HG03095 (cell line): ENCODE data around the gene PCDHGB7.
A peak's percentile ranks its signal among the peaks of the same experiment; 100 is the strongest.
"Not testable (repeated sequence)": the region's sequence is repeated elsewhere in the genome, so short reads cannot be mapped to it uniquely, and the experiment has no call there.

Experiments
- ATAC-seq: cut with Tn5 transposase; IDR thresholded peaks from one replicate; pipeline ENCODE4 v1.9.1; 2021; ENCODE audit warnings: moderate library complexity; ENCODE audit not compliant: unreplicated experiment

The PCDHGB7 gene

DNA sequence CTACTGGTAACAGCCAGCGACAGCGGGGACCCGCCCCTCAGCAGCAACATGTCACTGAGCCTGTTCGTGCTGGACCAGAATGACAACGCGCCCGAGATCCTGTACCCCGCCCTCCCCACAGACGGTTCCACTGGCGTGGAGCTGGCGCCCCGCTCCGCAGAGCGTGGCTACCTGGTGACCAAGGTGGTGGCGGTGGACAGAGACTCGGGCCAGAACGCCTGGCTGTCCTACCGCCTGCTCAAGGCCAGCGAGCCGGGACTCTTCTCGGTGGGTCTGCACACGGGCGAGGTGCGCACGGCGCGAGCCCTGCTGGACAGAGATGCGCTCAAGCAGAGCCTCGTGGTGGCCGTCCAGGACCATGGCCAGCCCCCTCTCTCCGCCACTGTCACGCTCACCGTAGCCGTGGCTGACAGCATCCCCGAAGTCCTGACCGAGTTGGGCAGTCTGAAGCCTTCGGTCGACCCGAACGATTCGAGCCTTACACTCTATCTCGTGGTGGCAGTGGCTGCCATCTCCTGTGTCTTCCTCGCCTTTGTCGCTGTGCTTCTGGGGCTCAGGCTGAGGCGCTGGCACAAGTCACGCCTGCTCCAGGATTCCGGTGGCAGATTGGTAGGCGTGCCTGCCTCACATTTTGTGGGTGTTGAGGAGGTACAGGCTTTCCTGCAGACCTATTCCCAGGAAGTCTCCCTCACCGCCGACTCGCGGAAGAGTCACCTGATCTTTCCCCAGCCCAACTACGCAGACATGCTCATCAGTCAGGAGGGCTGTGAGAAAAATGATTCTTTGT is 22.9 kb upstream of the PCDHGB7 start:
- ATAC-seq: not testable (repeated sequence)

DNA sequence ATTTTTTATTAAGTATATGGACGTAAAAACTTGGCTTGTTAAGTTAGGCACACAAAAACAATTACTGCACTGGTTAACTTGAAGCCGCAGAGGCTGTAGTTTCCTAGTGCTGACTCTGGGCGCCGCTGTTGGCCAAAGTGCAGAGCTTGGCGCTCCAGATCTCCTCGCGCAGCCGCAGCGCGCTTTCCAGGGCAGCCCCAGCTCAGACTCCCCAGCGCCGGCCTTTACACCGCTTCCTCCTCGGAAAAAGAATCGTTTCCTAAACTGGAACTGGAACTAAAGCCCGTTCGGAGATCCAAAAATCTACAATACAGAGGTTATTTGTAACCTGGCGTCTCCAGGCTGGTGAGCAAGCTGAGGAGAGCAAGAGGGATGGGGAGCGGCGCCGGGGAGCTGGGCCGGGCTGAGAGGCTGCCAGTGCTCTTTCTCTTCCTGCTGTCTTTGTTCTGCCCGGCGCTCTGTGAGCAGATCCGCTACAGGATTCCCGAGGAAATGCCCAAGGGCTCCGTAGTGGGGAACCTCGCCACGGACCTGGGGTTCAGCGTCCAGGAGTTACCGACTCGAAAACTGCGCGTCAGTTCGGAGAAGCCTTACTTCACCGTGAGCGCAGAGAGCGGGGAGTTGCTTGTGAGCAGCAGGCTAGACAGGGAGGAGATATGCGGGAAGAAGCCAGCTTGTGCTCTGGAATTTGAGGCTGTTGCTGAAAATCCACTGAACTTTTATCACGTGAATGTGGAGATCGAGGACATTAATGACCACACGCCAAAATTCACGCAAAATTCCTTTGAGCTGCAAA is 19.5 kb upstream of the PCDHGB7 start, which contains the start of gene PCDHGB5:
TSS of gene PCDHGB5 (plus strand) at position 192 of the 796 bp plus-strand sequence. CDS start at position 373, 181 bp downstream.
- peak; percentile 91 for ATAC-seq

DNA sequence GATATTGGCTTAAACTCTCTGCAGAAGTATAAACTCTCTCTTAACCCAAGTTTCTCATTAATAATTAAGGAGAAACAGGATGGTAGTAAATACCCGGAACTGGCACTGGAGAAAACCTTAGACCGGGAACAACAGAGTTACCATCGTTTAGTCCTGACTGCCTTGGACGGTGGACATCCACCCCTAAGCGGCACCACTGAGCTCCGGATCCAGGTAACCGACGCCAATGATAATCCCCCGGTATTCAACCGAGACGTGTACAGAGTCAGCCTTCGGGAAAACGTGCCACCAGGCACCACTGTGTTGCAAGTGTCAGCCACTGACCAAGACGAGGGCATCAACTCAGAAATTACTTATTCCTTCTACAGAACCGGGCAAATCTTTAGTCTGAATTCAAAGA is 18.9 kb upstream of the PCDHGB7 start:
- no peak for ATAC-seq

DNA sequence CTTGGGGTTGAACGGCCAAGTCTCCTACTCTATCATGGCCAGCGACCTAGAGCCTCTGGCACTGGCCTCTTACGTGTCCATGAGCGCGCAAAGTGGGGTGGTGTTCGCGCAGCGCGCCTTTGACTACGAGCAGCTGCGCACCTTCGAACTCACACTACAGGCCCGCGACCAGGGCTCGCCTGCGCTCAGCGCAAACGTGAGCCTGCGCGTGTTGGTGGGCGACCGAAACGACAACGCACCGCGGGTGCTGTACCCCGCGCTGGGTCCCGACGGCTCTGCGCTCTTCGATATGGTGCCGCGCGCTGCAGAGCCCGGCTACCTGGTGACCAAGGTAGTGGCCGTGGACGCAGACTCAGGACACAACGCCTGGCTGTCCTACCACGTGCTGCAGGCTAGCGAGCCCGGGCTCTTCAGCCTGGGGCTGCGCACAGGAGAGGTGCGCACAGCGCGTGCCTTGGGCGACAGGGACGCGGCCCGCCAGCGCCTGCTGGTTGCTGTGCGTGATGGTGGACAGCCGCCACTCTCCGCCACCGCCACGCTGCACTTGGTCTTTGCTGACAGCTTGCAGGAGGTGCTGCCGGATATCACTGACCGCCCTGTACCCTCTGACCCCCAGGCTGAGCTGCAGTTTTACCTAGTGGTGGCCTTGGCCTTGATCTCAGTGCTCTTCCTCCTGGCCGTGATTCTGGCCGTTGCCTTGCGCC is 17.8 kb upstream of the PCDHGB7 start:
- no peak for ATAC-seq

DNA sequence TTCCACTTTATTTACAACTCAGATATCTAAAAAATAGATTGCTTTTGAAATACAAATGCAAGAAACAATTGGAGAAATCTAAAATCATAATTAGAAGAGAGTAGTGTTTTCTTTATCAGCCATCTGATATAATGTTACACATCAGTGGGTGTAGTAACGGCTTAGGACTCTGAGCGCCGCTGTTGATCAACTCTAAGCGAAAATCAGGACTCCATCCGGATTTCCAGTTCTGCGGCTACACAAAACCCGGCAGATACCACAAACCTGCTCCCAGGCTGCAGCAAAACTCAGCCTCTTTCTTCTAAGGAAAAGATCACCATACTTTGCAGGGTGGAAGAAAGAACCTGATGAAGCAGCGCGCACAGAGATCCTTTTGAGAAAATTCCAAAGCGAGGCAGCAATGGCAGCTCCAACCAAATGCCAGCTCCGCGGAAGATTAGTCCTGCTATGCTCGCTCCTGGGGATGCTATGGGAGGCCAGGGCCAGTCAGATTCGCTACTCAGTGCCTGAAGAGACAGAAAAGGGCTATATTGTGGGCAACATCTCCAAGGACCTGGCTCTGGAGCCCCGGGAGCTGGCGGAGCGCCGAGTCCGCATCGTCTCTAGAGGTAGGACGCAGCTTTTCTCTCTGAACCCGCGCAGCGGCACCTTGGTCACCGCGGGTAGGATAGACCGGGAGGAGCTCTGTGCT is 14.8 kb upstream of the PCDHGB7 start, which contains the start of gene PCDHGA9:
TSS of gene PCDHGA9 (plus strand) at position 226 of the 691 bp plus-strand sequence. CDS start at position 401, 175 bp downstream.
- ATAC-seq: no peak

DNA sequence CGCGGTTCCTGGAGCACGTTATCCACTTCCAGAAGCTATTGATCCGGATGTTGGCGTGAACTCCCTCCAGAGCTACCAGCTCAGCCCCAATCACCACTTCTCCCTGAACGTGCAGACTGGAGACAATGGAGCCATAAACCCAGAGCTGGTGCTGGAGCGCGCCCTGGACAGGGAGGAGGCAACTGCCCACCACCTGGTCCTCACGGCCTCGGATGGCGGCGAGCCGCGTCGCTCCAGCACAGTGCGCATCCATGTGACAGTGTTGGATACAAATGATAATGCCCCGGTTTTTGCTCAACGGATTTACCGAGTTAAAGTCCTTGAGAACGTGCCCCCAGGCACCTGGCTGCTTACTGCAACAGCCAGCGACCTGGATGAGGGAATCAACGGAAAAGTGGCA is 14.1 kb upstream of the PCDHGB7 start:
- no peak for ATAC-seq

DNA sequence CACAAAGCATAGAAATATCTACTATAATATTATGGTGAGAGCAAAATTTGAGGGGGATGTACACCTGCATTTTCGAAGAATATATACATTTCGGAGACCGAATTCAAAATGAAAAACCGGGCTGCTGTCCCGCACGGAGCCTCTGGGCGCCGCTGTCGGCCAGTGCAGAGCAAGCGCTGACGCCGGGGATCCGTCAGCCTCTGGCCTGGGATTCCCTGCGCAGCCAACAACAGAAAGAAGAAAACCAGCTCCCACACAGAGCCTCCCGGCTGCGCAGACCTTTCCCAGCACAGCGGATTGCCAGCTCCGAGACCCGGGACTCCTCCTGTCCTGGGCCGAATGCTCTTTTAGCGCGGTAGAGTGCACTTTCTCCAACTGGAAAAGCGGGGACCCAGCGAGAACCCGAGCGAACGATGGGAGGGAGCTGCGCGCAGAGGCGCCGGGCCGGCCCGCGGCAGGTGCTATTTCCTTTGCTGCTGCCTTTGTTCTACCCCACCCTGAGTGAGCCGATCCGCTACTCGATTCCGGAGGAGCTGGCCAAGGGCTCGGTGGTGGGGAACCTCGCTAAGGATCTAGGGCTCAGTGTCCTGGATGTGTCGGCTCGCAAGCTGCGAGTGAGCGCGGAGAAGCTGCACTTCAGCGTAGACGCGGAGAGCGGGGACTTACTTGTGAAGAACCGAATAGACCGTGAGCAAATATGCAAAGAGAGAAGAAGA is 9.5 kb upstream of the PCDHGB7 start, which contains the start of gene PCDHGB6:
TSS of gene PCDHGB6 (plus strand) at position 232 of the 716 bp plus-strand sequence. CDS start at position 414, 182 bp downstream.
- peak; percentile 68 for ATAC-seq

DNA sequence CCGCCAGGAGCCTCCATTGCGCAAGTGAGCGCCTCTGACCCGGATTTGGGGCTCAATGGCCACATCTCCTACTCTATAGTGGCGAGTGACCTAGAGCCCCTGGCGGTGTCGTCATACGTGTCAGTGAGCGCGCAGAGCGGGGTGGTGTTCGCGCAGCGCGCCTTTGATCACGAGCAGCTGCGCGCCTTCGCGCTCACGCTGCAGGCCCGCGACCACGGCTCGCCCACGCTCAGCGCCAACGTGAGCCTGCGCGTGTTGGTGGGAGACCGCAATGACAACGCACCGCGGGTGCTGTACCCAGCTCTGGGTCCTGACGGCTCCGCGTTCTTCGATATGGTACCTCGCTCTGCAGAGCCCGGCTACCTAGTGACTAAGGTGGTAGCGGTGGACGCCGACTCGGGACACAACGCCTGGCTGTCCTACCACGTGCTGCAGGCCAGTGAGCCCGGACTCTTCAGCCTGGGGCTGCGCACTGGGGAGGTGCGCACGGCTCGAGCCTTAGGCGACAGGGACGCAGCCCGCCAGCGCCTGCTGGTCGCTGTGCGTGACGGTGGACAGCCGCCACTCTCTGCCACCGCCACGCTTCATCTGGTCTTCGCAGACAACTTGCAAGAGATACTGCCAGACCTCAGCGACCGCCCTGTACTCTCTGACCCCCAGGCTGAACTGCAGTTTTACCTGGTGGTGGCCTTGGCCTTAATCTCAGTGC is 7.7 kb upstream of the PCDHGB7 start:
- no peak for ATAC-seq

DNA sequence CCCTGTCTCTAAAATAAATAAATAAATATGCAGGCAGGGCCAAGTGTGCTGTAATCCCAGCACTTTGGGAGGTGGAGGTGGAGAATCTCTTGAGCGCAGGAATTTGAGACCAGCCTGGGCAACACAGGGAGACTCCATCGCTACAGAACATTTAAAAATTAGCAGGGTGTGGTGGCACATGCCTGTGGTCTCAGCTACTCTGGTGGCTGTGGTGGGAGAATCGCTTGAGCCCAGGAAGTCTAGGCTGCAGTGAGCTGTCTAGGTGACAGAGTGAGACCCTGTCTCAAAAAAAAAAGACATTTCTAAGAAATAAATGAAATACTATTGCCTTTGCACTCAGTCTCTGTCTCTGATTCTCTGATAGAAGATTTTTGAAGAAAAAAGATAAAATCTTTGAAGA is 5.9 kb upstream of the PCDHGB7 start:
- no peak for ATAC-seq

DNA sequence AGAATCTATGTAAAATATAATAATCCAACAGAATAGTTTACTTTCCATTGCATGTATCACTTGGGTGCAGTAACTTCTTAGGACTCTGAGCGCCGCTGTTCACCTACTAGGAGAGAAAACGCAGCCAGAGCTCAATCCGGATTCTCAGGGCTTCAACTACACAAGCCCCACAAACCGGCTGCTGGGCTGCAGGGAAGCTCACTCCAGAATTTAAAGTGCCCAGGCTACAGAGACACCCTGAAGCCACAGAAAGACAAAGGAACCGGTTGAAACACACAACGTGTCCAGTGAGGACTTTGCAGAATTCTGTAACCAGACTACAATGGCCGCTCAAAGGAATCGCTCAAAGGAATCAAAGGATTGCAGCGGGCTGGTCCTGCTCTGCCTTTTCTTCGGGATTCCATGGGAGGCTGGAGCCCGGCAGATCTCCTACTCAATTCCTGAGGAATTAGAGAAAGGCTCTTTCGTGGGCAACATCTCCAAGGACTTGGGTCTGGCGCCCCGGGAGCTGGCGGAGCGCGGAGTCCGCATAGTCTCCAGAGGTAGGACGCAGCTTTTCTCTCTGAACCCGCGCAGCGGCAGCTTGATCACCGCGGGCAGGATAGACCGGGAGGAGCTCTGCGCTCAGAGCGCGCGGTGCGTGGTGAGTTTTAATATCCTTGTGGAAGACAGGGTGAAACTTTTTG is 4.5 kb upstream of the PCDHGB7 start, which contains the start of gene PCDHGA10:
TSS of gene PCDHGA10 (plus strand) at position 134 of the 686 bp plus-strand sequence. CDS start at position 323, 189 bp downstream.
- ATAC-seq: peak; percentile 63

DNA sequence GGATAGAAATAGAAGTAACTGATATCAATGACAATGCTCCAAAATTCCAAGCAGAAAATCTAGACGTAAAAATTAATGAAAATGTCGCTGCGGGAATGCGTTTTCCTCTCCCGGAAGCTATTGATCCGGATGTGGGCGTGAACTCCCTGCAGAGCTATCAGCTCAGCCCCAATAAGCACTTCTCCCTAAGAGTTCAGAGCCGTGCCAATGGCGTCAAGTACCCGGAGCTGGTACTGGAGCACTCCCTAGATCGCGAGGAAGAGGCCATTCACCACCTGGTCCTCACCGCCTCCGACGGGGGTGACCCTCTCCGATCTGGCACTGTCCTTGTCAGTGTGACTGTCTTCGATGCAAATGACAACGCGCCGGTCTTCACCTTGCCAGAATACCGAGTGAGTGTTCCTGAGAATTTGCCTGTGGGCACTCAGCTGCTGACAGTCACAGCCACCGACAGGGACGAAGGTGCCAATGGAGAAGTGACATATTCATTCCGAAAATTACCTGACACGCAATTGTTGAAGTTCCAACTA is 3.9 kb upstream of the PCDHGB7 start:
- no peak for ATAC-seq

DNA sequence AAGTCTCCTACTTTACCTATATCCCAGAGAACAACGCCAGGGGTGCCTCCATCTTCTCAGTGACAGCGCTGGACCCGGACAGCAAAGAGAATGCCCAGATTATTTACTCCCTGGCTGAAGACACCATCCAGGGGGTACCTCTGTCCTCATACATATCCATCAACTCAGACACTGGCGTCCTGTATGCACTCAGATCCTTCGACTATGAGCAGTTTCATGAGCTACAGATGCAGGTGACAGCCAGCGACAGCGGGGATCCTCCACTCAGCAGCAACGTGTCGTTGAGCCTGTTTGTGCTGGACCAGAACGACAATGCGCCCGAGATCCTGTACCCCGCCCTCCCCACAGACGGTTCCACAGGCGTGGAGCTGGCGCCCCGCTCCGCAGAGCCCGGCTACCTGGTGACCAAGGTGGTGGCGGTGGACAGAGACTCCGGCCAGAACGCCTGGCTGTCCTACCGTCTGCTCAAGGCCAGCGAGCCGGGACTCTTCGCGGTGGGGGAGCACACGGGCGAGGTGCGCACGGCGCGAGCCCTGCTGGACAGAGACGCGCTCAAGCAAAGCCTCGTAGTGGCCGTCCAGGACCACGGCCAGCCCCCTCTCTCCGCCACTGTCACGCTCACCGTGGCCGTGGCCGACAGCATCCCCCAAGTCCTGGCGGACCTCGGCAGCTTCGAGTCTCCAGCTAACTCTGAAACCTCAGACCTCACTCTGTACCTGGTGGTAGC is 2.8 kb upstream of the PCDHGB7 start:
- not testable (repeated sequence) for ATAC-seq

DNA sequence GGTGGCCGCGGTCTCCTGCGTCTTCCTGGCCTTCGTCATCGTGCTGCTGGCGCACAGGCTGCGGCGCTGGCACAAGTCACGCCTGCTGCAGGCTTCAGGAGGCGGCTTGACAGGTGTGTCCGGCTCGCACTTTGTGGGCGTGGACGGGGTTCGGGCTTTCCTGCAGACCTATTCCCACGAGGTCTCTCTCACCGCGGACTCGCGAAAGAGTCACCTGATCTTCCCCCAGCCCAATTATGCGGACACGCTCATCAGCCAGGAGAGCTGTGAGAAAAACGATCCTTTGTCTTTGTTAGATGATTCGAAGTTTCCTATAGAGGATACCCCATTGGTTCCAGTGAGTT is 2.2 kb upstream of the PCDHGB7 start:
- not testable (repeated sequence) for ATAC-seq

DNA sequence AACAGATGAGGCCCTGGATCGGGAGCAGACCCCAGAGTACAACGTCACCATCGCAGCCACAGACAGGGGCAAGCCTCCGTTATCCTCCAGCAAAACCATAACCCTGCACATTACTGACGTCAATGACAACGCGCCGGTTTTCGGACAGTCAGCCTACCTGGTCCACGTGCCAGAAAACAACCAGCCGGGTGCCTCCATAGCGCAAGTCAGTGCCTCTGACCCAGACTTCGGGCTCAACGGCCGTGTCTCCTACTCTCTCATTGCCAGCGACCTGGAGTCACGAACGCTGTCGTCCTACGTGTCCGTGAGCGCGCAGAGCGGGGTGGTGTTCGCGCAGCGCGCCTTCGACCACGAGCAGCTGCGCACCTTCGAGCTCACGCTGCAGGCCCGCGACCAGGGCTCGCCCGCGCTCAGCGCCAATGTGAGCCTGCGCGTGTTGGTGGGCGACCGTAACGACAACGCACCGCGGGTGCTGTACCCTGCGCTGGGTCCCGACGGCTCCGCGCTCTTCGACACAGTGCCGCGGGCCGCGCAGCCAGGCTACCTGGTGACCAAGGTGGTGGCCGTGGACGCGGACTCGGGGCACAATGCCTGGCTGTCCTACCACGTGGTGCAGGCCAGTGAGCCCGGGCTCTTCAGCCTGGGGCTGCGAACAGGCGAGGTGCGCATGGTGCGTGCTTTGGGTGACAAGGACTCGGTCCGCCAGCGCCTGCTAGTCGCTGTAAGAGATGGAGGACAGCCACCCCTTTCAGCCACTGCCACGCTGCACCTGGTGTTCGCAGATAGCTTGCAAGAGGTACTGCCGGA is 1.8 kb downstream of the PCDHGB7 start:
- ATAC-seq: no peak

DNA sequence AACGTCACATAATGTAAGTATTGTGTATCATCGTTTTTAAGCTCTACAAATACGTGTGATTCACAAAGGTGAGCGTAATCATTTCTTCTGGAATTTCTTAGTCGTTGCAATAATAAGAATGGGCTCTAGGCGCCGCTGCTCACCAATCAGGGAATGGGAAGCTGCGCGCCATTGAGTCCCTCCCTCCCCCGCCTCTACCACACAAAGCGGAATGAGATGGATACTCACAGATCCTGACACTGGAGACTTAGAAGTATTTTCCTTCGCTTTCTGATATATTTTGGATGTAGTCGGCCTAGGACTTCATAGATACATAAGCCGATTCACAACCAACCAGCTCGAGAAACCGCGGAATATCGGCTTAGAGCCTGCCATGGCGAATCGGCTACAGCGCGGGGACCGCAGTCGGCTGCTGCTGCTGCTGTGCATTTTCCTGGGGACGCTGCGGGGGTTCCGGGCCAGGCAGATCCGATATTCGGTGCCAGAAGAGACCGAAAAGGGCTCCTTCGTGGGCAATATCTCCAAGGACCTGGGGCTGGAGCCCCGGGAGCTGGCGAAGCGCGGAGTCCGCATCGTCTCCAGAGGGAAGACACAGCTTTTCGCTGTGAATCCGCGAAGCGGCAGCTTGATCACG is 3.5 kb downstream of the PCDHGB7 start, which contains the start of gene PCDHGA11:
TSS of gene PCDHGA11 (plus strand) at position 197 of the 634 bp plus-strand sequence. CDS start at position 374, 177 bp downstream.
- no peak for ATAC-seq

DNA sequence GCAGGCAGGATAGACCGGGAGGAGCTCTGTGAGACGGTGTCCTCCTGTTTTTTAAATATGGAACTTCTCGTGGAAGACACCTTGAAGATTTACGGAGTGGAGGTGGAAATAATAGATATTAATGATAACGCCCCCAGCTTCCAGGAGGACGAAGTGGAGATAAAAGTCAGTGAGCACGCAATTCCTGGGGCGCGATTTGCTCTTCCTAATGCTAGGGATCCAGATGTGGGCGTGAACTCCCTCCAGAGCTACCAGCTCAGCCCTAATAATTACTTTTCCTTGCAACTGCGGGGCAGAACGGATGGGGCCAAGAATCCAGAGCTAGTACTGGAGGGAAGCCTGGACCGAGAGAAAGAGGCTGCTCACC is 4.0 kb downstream of the PCDHGB7 start:
- ATAC-seq: no peak
